Measurements from ENCODE around the gene FKBP5. TPM values are rescaled to one million over a fixed set of nuclear protein-coding genes. Genes with fewer than 3 reads are reported as not detected.
A peak's percentile ranks its signal among the peaks of the same experiment; 100 is the strongest.

FKBP5 gene
- total RNA-seq, 1 experiment from 2014 or later = 33.9 TPM

GRCh38 chr6:35731736-35732532 lies 43.2 kb upstream of the FKBP5 start:
- H3K9me3 ChIP-seq (ENCODE audit: control insufficient read depth, low read depth, low read length) = no peaks in the 10 kb centered on the region
- no peak overlapping the region for H2AFZ ChIP-seq (ENCODE audit: low read length)
- H3K18ac ChIP-seq (ENCODE audit: insufficient read length, low read depth, low read length) = peak overlapping the region; percentile 92
- Mint-ChIP-seq H3K4me3 (peak overlapping the region; percentile 75 to 92), H3K4me1 (peaks cover 52 to 55% of the 10 kb centered on the region in 2 experiments), H3K27me3 (ENCODE audit: low read depth) (peaks cover 13% of the 10 kb centered on the region), H3K9me3 (no peaks in the 10 kb centered on the region), H3K27ac (peak overlapping the region; percentile 96 to 97 (median 96)), H3K36me3 (ENCODE audit: insufficient read depth in 1 of 3, low read depth in 3 of 3) (no peaks in the 10 kb centered on the region; a peak in 1 of 7 replicates)
- no peaks in the 10 kb centered on the region for H3K27me3 ChIP-seq (ENCODE audit: insufficient read depth, low read length)
- H3K79me1 ChIP-seq (ENCODE audit: insufficient read depth, low read depth, low read length, poor library complexity, severe bottlenecking) = no peaks in the 10 kb centered on the region
- no peak overlapping the region for H3T11ph ChIP-seq (ENCODE audit: low read length)
- WGBS (ENCODE audit: extremely low coverage, insufficient read length, low lambda C conversion rate) = no CpG with 5 or more reads among the region's 61 CpGs
- no peak overlapping the region for H3K56ac ChIP-seq (ENCODE audit: insufficient read length, low read depth, low read length)
- no peaks in the 10 kb centered on the region for H4K20me1 ChIP-seq (ENCODE audit: control insufficient read depth, insufficient read depth, insufficient read length)
- no peak overlapping the region for H2BK15ac ChIP-seq (ENCODE audit: low read depth, low read length)
- H4K91ac ChIP-seq (ENCODE audit: insufficient read length, low read depth, low read length) = no peak overlapping the region
- peak; percentile 94 for DNase-seq
- no peak overlapping the region for H2BK12ac ChIP-seq (ENCODE audit: insufficient read length, low read depth, low read length)
- H3K23ac ChIP-seq (ENCODE audit: insufficient read length, low read depth, low read length) = no peak overlapping the region
- TF ChIP-seq CTCF (conservative IDR thresholded peaks at IDR 0.05) = no peak; the same call in 2 of the 3 replicates
- no peak overlapping the region for H2BK120ac ChIP-seq (ENCODE audit: low read depth, low read length, poor library complexity, severe bottlenecking)
- H3K14ac ChIP-seq (ENCODE audit: insufficient read depth, low read length) = peak overlapping the region; percentile 83
- peak overlapping the region; percentile 92 for H3K4me2 ChIP-seq (ENCODE audit: insufficient read depth, insufficient read length, low read length)
- peak overlapping the region; percentile 22 for H3K9ac ChIP-seq (ENCODE audit: extremely low read depth, insufficient read length, low read length)
- no peaks in the 10 kb centered on the region for H3K79me2 ChIP-seq (ENCODE audit: insufficient read depth, low read length)
- no peak overlapping the region for H2AK5ac ChIP-seq (ENCODE audit: insufficient read length, low read length)
- H3K23me2 ChIP-seq (ENCODE audit: insufficient read length, low read depth, low read length, poor library complexity, severe bottlenecking) = peaks cover 11% of the 10 kb centered on the region
- H2BK5ac ChIP-seq (ENCODE audit: insufficient read length, low read length) = no peak overlapping the region
- H3K4ac ChIP-seq (ENCODE audit: low read depth, low read length) = no peak overlapping the region; the same call in 1 of the 2 replicates
- peak overlapping the region; percentile 59 for H3K27ac ChIP-seq (ENCODE audit: insufficient read length, low read depth, low read length)
- H4K8ac ChIP-seq (replicated peaks; ENCODE audit: insufficient read length, low read depth, low read length) = no peak overlapping the region
- no peak overlapping the region for H4K5ac ChIP-seq (ENCODE audit: insufficient read length, low read depth, low read length)
- no peak overlapping the region for H2BK20ac ChIP-seq (ENCODE audit: low read depth, low read length, poor library complexity, severe bottlenecking)
- H3K4me1 ChIP-seq (ENCODE audit: insufficient read depth, low read length) = peaks cover 12% of the 10 kb centered on the region
